Body of pancreas (tissue), 4 donors: Measurements from ENCODE around the gene SCNN1G. TPM values are rescaled to one million over a fixed set of nuclear protein-coding genes. Genes with fewer than 3 reads are reported as not detected.
A peak's percentile ranks its signal among the peaks of the same experiment; 100 is the strongest.
"Not testable (repeated sequence)": the region's sequence is repeated elsewhere in the genome, so short reads cannot be mapped to it uniquely, and the experiment has no call there.

ENCODE experiments used
- ATAC-seq: fragments of 150-250 bp; one replicate; pipeline ENCODE4 v1.9.1; 2016
- DNase-seq, 4 donors: peaks; one replicate each; pipeline ENCODE4 v3.0.0-alpha.2; 2019
- H3K27ac ChIP-seq, 4 donors: fragments of 200-600 bp; sonication (generic); 1 replicate in 3 of 4; 2 replicates in 1 of 4; pipeline versions ENCODE4 v1.5.1 to v1.6.1; 2016 to 2019; ENCODE audit warnings: mild to moderate bottlenecking in 1 of 4, mixed read lengths in 1 of 4, moderate library complexity in 1 of 4
- H3K27me3 ChIP-seq, 2 donors: fragments of 200-600 bp; sonication (generic); one replicate each; pipeline ENCODE4 v1.6.0; 2016; ENCODE audit warnings: mild to moderate bottlenecking in 1 of 2
- H3K36me3 ChIP-seq, 2 donors: fragments of 200-600 bp; sonication (generic); replicated peaks in 1 of 2; 2 replicates each; pipeline ENCODE4 v1.5.1; 2016; ENCODE audit warnings: low read depth in 2 of 2; ENCODE audit not compliant: insufficient read depth in 1 of 2
- H3K4me1 ChIP-seq: fragments of 200-600 bp; sonication (generic); one replicate; pipeline ENCODE4 v1.6.0; 2016
- H3K4me3 ChIP-seq, 2 donors: fragments of 200-600 bp; sonication (generic); 1 replicate in 1 of 2; 2 replicates in 1 of 2; pipeline ENCODE4 v1.5.1; 2016 to 2019
- H3K9me3 ChIP-seq, 3 donors: fragments of 200-600 bp; sonication (generic); 1 replicate in 2 of 3; 2 replicates in 1 of 3; pipeline ENCODE4 v1.5.1; 2016
- CTCF ChIP-seq, 7 experiments: fragments of 450-650 bp in 4 of 7; fragments of 200-600 bp in 3 of 7; sonication (generic) in 3 of 7; IDR thresholded peaks; one replicate each; pipeline ENCODE4 v1.5.1; 2016 to 2019; ENCODE audit warnings: antibody characterized with exemption in 7 of 7
- POLR2A ChIP-seq, 3 donors: fragments of 450-650 bp; IDR thresholded peaks; one replicate each; pipeline ENCODE4 v1.6.1; 2016; ENCODE audit warnings: antibody characterized with exemption in 3 of 3, mild to moderate bottlenecking in 2 of 3
- WGBS, 2 donors: methylation state at CpG; one replicate each; pipeline ENCODE4 v1.1.5; 2017; 5-methylcytosine and 5-hydroxymethylcytosine counted together
- intact Hi-C: fragments of 100-400 bp; cut with DNase I; formaldehyde crosslinking; loops from one replicate; pipeline ENCODE4 v1.15.1; 2023
- total RNA-seq, 2 donors: library from RNA; depleted of rRNA; stranded (reverse); fragments of >200 nt; gene quantifications; one replicate each; pipeline ENCODE4 v1.1.0, GENCODE V29; 2016

Gene SCNN1G
- total RNA-seq, 2 donors from 2014 or later = 0.26 to 1.6 TPM

GRCh38 chr16:23143391-23143790 is 39.2 kb upstream of the SCNN1G start:
- peaks cover 51% of the 10 kb centered on the region for H3K4me1 ChIP-seq
- 76 to 84% methylated on average over 3 of the region's 3 CpGs for WGBS, 2 donors
- no peak overlapping the region for H3K4me3 ChIP-seq
- intact Hi-C loops = no loop called here
- no peak overlapping the region for H3K27ac ChIP-seq
- H3K9me3 ChIP-seq = no peaks in the 10 kb centered on the region
- DNase-seq (no peak), ATAC-seq (no peak)
- H3K27me3 ChIP-seq = no peaks in the 10 kb centered on the region
- TF ChIP-seq CTCF (IDR thresholded peaks at IDR 0.05) (no peak), POLR2A (IDR thresholded peaks at IDR 0.05) (no peak)
- H3K36me3 ChIP-seq = no peaks in the 10 kb centered on the region

DNA sequence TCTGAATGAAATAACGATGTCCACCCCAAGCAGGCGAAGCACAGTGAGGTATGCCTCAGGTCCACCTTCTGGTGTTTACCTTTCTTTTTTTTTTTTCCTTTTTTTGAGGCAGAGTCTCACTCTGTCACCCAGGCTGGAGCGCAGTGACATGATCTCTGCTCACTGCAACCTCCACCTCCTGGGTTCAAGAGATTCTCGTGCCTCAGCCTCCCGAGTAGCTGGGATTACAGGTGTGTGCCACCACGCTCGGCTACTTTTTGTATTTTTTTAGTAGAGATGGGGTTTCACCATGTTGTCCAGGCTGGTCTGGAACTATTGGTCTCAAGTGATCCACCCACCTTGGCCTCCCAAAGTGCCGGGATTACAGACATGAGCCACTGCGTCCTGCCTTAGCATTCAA is 38.2 kb upstream of the SCNN1G start:
- H3K9me3 ChIP-seq, intact Hi-C loops, H3K4me3 ChIP-seq, ATAC-seq, H3K27me3 ChIP-seq, H3K27ac ChIP-seq, DNase-seq, H3K36me3 ChIP-seq: not testable (repeated sequence)
- peaks cover 51% of the 10 kb centered on the region for H3K4me1 ChIP-seq
- 97 to 99% methylated on average over 9 of the region's 9 CpGs for WGBS, 2 donors

- Histone ChIP-seq H3K27ac (peak overlapping the region; percentile 4 to 64 (median 33)), H3K9me3 (no peaks in the 10 kb centered on the region), H3K27me3 (no peaks in the 10 kb centered on the region), H3K4me3 (no peak overlapping the region), H3K4me1 (peaks cover 51% of the 10 kb centered on the region), H3K36me3 (no peaks in the 10 kb centered on the region)
- intact Hi-C loops = no loop called here
- WGBS, 2 donors = 72 to 78% methylated on average over 6 of the region's 6 CpGs
- no peak for DNase-seq
- TF ChIP-seq CTCF (IDR thresholded peaks at IDR 0.05) (no peak), POLR2A (IDR thresholded peaks at IDR 0.05) (no peak)
- no peak for ATAC-seq
Observed at GRCh38 chr16:23145186-23145585, 37.4 kb upstream of the SCNN1G start.

DNA sequence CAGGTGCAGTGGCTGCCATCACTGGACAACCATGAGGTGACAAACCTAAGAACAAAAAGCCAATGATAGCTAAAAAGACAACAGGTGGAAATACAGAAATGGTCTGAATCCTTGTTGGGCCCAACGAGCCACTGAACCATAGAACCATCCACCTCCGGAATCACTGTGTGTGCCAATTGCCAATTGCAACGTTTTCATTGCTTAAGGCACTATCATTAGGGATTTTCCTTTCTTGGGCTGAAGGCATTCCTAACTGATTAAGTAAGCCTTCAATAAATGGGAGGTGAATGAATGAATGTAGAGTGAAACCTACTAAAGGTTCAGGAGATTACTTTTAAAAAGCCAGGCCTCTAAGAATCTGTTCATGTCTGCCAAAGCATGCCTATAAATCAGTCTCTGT is 36.9 kb upstream of the SCNN1G start:
- no peak overlapping the region for H3K4me3 ChIP-seq
- TF ChIP-seq POLR2A (IDR thresholded peaks at IDR 0.05) = peak in 1 of 3 donors; percentile 23
- no peak for TF ChIP-seq CTCF (IDR thresholded peaks at IDR 0.05)
- H3K9me3 ChIP-seq = no peaks in the 10 kb centered on the region
- H3K27me3 ChIP-seq = no peaks in the 10 kb centered on the region
- DNase-seq = no peak
- no peaks in the 10 kb centered on the region for H3K36me3 ChIP-seq
- peaks cover 51% of the 10 kb centered on the region for H3K4me1 ChIP-seq
- peak overlapping the region; percentile 4 to 64 (median 33) for H3K27ac ChIP-seq
- intact Hi-C loops = no loop called here
- ATAC-seq = no peak
- 39 to 48% methylated on average over 3 of the region's 3 CpGs for WGBS, 2 donors

GRCh38 chr16:23146877-23147601 is 35.5 kb upstream of the SCNN1G start:
- intact Hi-C loops = no loop called here
- Histone ChIP-seq H3K36me3 (no peaks in the 10 kb centered on the region), H3K4me3 (no peak overlapping the region), H3K4me1 (peaks cover 48% of the 10 kb centered on the region), H3K27ac (no peak overlapping the region), H3K9me3 (no peaks in the 10 kb centered on the region), H3K27me3 (no peaks in the 10 kb centered on the region)
- ATAC-seq (no peak), DNase-seq (no peak)
- no peak for TF ChIP-seq CTCF (IDR thresholded peaks at IDR 0.05)
- no peak for TF ChIP-seq POLR2A (IDR thresholded peaks at IDR 0.05)
- 82 to 83% methylated on average over 14 to 17 of the region's 17 CpGs for WGBS, 2 donors
